Liver (tissue), 9 donors: ENCODE data around the gene SMPD3. TPM values are rescaled to one million over a fixed set of nuclear protein-coding genes. Genes with fewer than 3 reads are reported as not detected.

Experiments used
- DNase-seq: peaks from one replicate; pipeline ENCODE4 v3.0.0-alpha.2; 2017; ENCODE audit warnings: low spot score
- H3K27ac ChIP-seq, 2 donors: one replicate each; pipeline ENCODE4 v1.7.0; 2013; ENCODE audit warnings: inconsistent platforms in 2 of 2, low read length in 2 of 2, control low read depth in 1 of 2, low read depth in 1 of 2, mild to moderate bottlenecking in 1 of 2
- H3K27me3 ChIP-seq, 4 donors: one replicate each; pipeline versions ENCODE4 v1.6.1 to v1.7.0; 2013; ENCODE audit warnings: low read length in 3 of 4, inconsistent platforms in 1 of 4, mild to moderate bottlenecking in 1 of 4, moderate library complexity in 1 of 4; ENCODE audit not compliant: control insufficient read depth in 4 of 4, insufficient read depth in 4 of 4
- H3K36me3 ChIP-seq, 4 donors: one replicate each; pipeline versions ENCODE4 v1.6.1 to v1.7.0; 2013; ENCODE audit warnings: low read length in 3 of 4, mild to moderate bottlenecking in 3 of 4, low read depth in 1 of 4, moderate library complexity in 1 of 4; ENCODE audit not compliant: control insufficient read depth in 4 of 4, insufficient read depth in 3 of 4
- H3K4me1 ChIP-seq, 4 donors: one replicate each; pipeline versions ENCODE4 v1.6.1 to v1.7.0; 2013; ENCODE audit warnings: low read length in 3 of 4, mild to moderate bottlenecking in 3 of 4, moderate library complexity in 1 of 4; ENCODE audit not compliant: control insufficient read depth in 4 of 4, insufficient read depth in 4 of 4
- H3K4me3 ChIP-seq, 3 donors: one replicate each; pipeline versions ENCODE4 v1.6.1 to v1.7.0; 2013; ENCODE audit warnings: low read length in 3 of 3, control low read depth in 1 of 3, low read depth in 1 of 3, mild to moderate bottlenecking in 1 of 3
- H3K9ac ChIP-seq, 2 donors: one replicate each; pipeline ENCODE4 v1.7.0; 2013; ENCODE audit warnings: low read length in 2 of 2, mild to moderate bottlenecking in 2 of 2, moderate library complexity in 2 of 2, control low read depth in 1 of 2, low read depth in 1 of 2
- H3K9me3 ChIP-seq, 4 donors: one replicate each; pipeline versions ENCODE4 v1.6.1 to v1.7.0; 2013; ENCODE audit warnings: low read length in 3 of 4; ENCODE audit not compliant: control insufficient read depth in 4 of 4
- CTCF ChIP-seq: fragments of 150-350 bp; IDR thresholded peaks from 2 replicates; pipeline ENCODE4 v1.5.1; 2017; ENCODE audit warnings: improper control_type of control experiment, low read depth, low read length; ENCODE audit not compliant: missing input control
- EGR1 ChIP-seq, 2 donors: IDR thresholded peaks; 2 replicates each; pipeline ENCODE4 v1.6.1; 2016 to 2018; ENCODE audit warnings: antibody characterized with exemption in 2 of 2, low read depth in 2 of 2
- FOXA1 ChIP-seq: IDR thresholded peaks from 2 replicates; pipeline ENCODE4 v1.6.1; 2016; ENCODE audit warnings: antibody characterized with exemption
- FOXA2 ChIP-seq: IDR thresholded peaks from 2 replicates; pipeline ENCODE4 v1.6.1; 2016; ENCODE audit warnings: antibody characterized with exemption
- GABPA ChIP-seq, 2 donors: IDR thresholded peaks in 1 of 2; conservative IDR thresholded peaks in 1 of 2; 2 replicates each; pipeline ENCODE4 v1.6.1; 2016; ENCODE audit warnings: antibody characterized with exemption in 2 of 2, mild to moderate bottlenecking in 1 of 2, moderate library complexity in 1 of 2
- HNF4A ChIP-seq, 2 donors: conservative IDR thresholded peaks; 2 replicates each; pipeline ENCODE4 v1.6.1; 2016; ENCODE audit warnings: antibody characterized with exemption in 2 of 2, mild to moderate bottlenecking in 2 of 2
- HNF4G ChIP-seq: IDR thresholded peaks from 2 replicates; pipeline ENCODE4 v1.6.1; 2016; ENCODE audit warnings: antibody characterized with exemption
- JUND ChIP-seq, 2 donors: IDR thresholded peaks; 2 replicates each; pipeline ENCODE4 v1.6.1; 2016; ENCODE audit warnings: antibody characterized with exemption in 2 of 2
- NR2F2 ChIP-seq: IDR thresholded peaks from 2 replicates; pipeline ENCODE4 v1.6.1; 2016; ENCODE audit warnings: antibody characterized with exemption
- RAD21 ChIP-seq, 2 donors: IDR thresholded peaks; 2 replicates each; pipeline ENCODE4 v1.6.1; 2016; ENCODE audit warnings: antibody characterized with exemption in 2 of 2, mild to moderate bottlenecking in 2 of 2
- SP1 ChIP-seq: IDR thresholded peaks from 2 replicates; pipeline ENCODE4 v1.6.1; 2018; ENCODE audit warnings: antibody characterized with exemption, mild to moderate bottlenecking
- TAF1 ChIP-seq: conservative IDR thresholded peaks from 2 replicates; pipeline ENCODE4 v1.6.1; 2016; ENCODE audit warnings: antibody characterized with exemption, mild to moderate bottlenecking
- YY1 ChIP-seq: IDR thresholded peaks from 2 replicates; pipeline ENCODE4 v1.6.1; 2016; ENCODE audit warnings: antibody characterized with exemption, mild to moderate bottlenecking
- WGBS: extraction: QIAGEN DNeasy Blood & Tissue Kit; methylation state at CpG from one replicate; pipeline ENCODE4 v1.1.7; 2013; 5-methylcytosine and 5-hydroxymethylcytosine counted together
- polyA plus RNA-seq, 2 donors: library from polyadenylated mRNA; stranded (reverse) in 1 of 2; unstranded in 1 of 2; fragments of 200-250 nt in 1 of 2; fragments of >200 nt in 1 of 2; fragmentation: Nextera tagmentation in 1 of 2; extraction: Ambion mirVana in 1 of 2; gene quantifications; one replicate each; pipeline versions ENCODE4 v1.2.1 to v1.2.3, GENCODE V29; 2013 to 2015
- total RNA-seq, 2 donors: library from RNA; depleted of rRNA; stranded (reverse); fragments of >200 nt; gene quantifications; one replicate each; pipeline ENCODE4 v1.2.3, GENCODE V29; 2014
- TF ChIP-seq, protein P1 (sequence below): IDR thresholded peaks from 2 replicates; pipeline ENCODE4 v1.6.1; 2016; ENCODE audit warnings: antibody characterized with exemption
- TF ChIP-seq, protein P2 (sequence below): IDR thresholded peaks from 2 replicates; pipeline ENCODE4 v1.6.1; 2016; ENCODE audit warnings: antibody characterized with exemption
- TF ChIP-seq, protein P3 (sequence below): IDR thresholded peaks from 2 replicates; pipeline ENCODE4 v1.6.1; 2016; ENCODE audit warnings: antibody characterized with exemption, mild to moderate bottlenecking
- TF ChIP-seq, protein P4 (sequence below): IDR thresholded peaks from 2 replicates; pipeline ENCODE4 v1.6.1; 2016; ENCODE audit warnings: antibody characterized with exemption
- donor health status: healthy.
- donor health status: healthy.
- donor health status: healthy.
- donor health status: healthy.
- donor health status: healthy.

The SMPD3 gene
- total and polyA plus RNA-seq, 4 donors, result 0.33 to 10.6 (median 2.7) TPM

GRCh38 chr16:68490358-68490757 is 42.0 kb upstream of the SMPD3 start (continued):
- TF ChIP-seq, protein P1, sequence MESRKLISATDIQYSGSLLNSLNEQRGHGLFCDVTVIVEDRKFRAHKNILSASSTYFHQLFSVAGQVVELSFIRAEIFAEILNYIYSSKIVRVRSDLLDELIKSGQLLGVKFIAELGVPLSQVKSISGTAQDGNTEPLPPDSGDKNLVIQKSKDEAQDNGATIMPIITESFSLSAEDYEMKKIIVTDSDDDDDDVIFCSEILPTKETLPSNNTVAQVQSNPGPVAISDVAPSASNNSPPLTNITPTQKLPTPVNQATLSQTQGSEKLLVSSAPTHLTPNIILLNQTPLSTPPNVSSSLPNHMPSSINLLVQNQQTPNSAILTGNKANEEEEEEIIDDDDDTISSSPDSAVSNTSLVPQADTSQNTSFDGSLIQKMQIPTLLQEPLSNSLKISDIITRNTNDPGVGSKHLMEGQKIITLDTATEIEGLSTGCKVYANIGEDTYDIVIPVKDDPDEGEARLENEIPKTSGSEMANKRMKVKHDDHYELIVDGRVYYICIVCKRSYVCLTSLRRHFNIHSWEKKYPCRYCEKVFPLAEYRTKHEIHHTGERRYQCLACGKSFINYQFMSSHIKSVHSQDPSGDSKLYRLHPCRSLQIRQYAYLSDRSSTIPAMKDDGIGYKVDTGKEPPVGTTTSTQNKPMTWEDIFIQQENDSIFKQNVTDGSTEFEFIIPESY, result no peak
- TF ChIP-seq, protein P2, sequence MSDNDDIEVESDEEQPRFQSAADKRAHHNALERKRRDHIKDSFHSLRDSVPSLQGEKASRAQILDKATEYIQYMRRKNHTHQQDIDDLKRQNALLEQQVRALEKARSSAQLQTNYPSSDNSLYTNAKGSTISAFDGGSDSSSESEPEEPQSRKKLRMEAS, result no peak
- TF ChIP-seq JUND (IDR thresholded peaks at IDR 0.05), result no peak

DNA sequence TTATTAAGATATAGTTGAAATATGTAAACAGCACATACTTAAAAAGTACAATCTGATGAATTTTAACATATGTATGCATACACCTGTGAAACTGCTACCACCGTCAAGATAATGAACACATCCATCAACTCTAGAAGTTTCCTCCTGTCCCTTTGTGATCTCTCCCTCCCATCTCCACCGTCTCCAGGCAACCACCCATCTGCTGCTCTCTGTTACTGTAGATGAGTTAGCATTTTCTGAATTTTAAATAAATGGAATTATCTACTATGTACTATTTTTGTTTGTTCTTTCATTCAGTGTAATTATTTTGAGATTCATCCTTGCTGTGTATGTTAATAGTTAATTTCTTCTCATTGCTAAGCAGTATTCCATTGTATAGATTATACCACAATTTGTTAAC is 40.2 kb upstream of the SMPD3 start:
- no peaks in the 10 kb centered on the region for H3K27me3 ChIP-seq
- no peak for TF ChIP-seq HNF4G
- TF ChIP-seq, protein P3, sequence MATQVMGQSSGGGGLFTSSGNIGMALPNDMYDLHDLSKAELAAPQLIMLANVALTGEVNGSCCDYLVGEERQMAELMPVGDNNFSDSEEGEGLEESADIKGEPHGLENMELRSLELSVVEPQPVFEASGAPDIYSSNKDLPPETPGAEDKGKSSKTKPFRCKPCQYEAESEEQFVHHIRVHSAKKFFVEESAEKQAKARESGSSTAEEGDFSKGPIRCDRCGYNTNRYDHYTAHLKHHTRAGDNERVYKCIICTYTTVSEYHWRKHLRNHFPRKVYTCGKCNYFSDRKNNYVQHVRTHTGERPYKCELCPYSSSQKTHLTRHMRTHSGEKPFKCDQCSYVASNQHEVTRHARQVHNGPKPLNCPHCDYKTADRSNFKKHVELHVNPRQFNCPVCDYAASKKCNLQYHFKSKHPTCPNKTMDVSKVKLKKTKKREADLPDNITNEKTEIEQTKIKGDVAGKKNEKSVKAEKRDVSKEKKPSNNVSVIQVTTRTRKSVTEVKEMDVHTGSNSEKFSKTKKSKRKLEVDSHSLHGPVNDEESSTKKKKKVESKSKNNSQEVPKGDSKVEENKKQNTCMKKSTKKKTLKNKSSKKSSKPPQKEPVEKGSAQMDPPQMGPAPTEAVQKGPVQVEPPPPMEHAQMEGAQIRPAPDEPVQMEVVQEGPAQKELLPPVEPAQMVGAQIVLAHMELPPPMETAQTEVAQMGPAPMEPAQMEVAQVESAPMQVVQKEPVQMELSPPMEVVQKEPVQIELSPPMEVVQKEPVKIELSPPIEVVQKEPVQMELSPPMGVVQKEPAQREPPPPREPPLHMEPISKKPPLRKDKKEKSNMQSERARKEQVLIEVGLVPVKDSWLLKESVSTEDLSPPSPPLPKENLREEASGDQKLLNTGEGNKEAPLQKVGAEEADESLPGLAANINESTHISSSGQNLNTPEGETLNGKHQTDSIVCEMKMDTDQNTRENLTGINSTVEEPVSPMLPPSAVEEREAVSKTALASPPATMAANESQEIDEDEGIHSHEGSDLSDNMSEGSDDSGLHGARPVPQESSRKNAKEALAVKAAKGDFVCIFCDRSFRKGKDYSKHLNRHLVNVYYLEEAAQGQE, result no peak
- no peak for TF ChIP-seq FOXA1
- no peak for TF ChIP-seq GABPA (IDR thresholded peaks at IDR 0.05 in 1 of 2, conservative IDR thresholded peaks at IDR 0.05 in 1 of 2)
- no peak for TF ChIP-seq RAD21 (IDR thresholded peaks at IDR 0.05)
- no peak overlapping the region for H3K9ac ChIP-seq
- no peak for DNase-seq
- WGBS, result 81% methylated on average over 2 of the region's 2 CpGs
- no peak overlapping the region for H3K4me3 ChIP-seq
- peaks cover 0 to 13% (median 5%) of the 10 kb centered on the region in 4 donors for H3K4me1 ChIP-seq
- H3K27ac ChIP-seq, result no peak overlapping the region
- no peaks in the 10 kb centered on the region for H3K36me3 ChIP-seq
- H3K9me3 ChIP-seq, result no peaks in the 10 kb centered on the region

DNA sequence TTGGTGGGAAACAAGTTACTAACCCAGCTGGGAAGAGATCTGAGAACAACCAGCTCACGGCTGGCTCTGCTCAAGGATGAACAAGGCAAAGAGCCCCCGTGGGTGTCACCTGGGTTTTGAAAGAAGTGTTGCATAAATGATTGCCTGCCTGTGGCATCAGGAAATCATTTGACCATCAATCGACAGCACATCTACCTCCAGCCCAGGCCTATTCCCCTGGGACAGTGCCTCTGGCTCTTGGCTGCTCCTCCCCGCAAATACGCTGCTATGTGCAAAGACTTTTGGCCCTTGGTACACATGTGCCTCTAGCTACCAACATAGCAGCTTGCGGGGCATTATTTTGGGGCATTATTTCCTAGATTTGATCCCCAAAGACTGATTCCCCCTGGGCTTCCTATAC is 39.4 kb upstream of the SMPD3 start:
- H3K9ac ChIP-seq, result no peak overlapping the region
- peaks cover 0 to 11% (median 5%) of the 10 kb centered on the region in 4 donors for H3K4me1 ChIP-seq
- H3K36me3 ChIP-seq, result no peaks in the 10 kb centered on the region
- DNase-seq, result no peak
- no peaks in the 10 kb centered on the region for H3K9me3 ChIP-seq
- H3K4me3 ChIP-seq, result no peak overlapping the region
- H3K27me3 ChIP-seq, result no peaks in the 10 kb centered on the region
- 89% methylated on average over 6 of the region's 6 CpGs for WGBS
- H3K27ac ChIP-seq, result no peak overlapping the region
- TF ChIP-seq, protein P4, sequence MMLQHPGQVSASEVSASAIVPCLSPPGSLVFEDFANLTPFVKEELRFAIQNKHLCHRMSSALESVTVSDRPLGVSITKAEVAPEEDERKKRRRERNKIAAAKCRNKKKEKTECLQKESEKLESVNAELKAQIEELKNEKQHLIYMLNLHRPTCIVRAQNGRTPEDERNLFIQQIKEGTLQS, result no peak
- no peak for TF ChIP-seq YY1

DNA sequence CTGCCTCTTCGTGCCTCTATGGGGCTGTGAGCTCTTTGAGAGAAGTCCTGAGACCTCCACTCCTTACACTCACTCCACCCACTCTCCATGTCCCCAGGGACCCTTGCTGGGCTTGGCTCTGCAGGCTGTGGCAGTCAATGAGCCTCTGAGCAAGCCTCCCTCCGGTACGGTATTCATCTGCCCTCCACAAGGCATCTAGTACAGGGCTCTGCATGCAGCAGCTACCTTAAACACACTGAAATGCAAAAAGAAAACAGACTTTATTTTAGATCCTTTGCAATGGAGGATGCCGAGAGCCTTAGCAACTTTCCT is 38.9 kb upstream of the SMPD3 start:
- no peak overlapping the region for H3K4me3 ChIP-seq
- H3K36me3 ChIP-seq, result no peaks in the 10 kb centered on the region
- no peak overlapping the region for H3K9ac ChIP-seq
- WGBS, result 78% methylated on average over 4 of the region's 4 CpGs
- no peaks in the 10 kb centered on the region for H3K9me3 ChIP-seq
- H3K27ac ChIP-seq, result peak overlapping the region in 1 of 2 donors; percentile 8
- H3K27me3 ChIP-seq, result no peaks in the 10 kb centered on the region
- peaks cover 0 to 6% (median 2%) of the 10 kb centered on the region in 4 donors for H3K4me1 ChIP-seq
- no peak for DNase-seq
- TF ChIP-seq FOXA2, result no peak
- no peak for TF ChIP-seq YY1
- no peak for TF ChIP-seq TAF1
- TF ChIP-seq JUND (IDR thresholded peaks at IDR 0.05), result no peak
- TF ChIP-seq FOXA1, result no peak
- TF ChIP-seq GABPA (IDR thresholded peaks at IDR 0.05 in 1 of 2, conservative IDR thresholded peaks at IDR 0.05 in 1 of 2), result no peak
- no peak for TF ChIP-seq NR2F2
- no peak for TF ChIP-seq RAD21 (IDR thresholded peaks at IDR 0.05)
- no peak for TF ChIP-seq CTCF
- TF ChIP-seq, protein P1, result no peak
- no peak for TF ChIP-seq SP1
- TF ChIP-seq, protein P4, result no peak
- no peak for TF ChIP-seq HNF4A (conservative IDR thresholded peaks at IDR 0.05)
- TF ChIP-seq EGR1 (IDR thresholded peaks at IDR 0.05; ENCODE audit: low read depth in 2 of 2), result no peak
